Gastroesophageal sphincter (tissue), 3 donors: ENCODE results near the gene SYT15.

Source experiments
- CTCF ChIP-seq, 4 experiments: fragments of 200-600 bp in 2 of 4; fragments of 450-650 bp in 2 of 4; sonication (generic) in 1 of 4; IDR thresholded peaks; one replicate each; pipeline ENCODE4 v1.5.1; 2017 to 2019; ENCODE audit warnings: antibody characterized with exemption in 4 of 4, mild to moderate bottlenecking in 2 of 4, moderate library complexity in 2 of 4
- EP300 ChIP-seq: sonication (generic); formaldehyde crosslinking; IDR thresholded peaks from one replicate; pipeline ENCODE4 v1.6.1; 2017; ENCODE audit warnings: antibody characterized with exemption, mild to moderate bottlenecking
- POLR2A ChIP-seq, 2 donors: fragments of 450-650 bp; IDR thresholded peaks; one replicate each; pipeline ENCODE4 v1.6.1; 2017; ENCODE audit warnings: antibody characterized with exemption in 2 of 2, mild to moderate bottlenecking in 2 of 2, moderate library complexity in 1 of 2

- TF ChIP-seq CTCF (IDR thresholded peaks at IDR 0.05) (no peak), EP300 (no peak), POLR2A (IDR thresholded peaks at IDR 0.05) (no peak)
Observed at GRCh38 chr10:46560952-46561351, 18.0 kb upstream of the SYT15 start.
